HG03565 (cell line): Measurements from ENCODE around the gene GRIN2A.

Experiments used
- ATAC-seq: cut with Tn5 transposase; IDR thresholded peaks from one replicate; pipeline ENCODE4 v1.9.1; 2021; ENCODE audit warnings: mild to moderate bottlenecking, moderate library complexity; ENCODE audit not compliant: unreplicated experiment

Gene GRIN2A

GRCh38 chr16:10188236-10188635 lies 6.0 kb upstream of the GRIN2A start:
- no peak for ATAC-seq

- peak; percentile 59 for ATAC-seq
Observed at GRCh38 chr16:10181196-10182162, 749 bp downstream of the GRIN2A start.

GRCh38 chr16:10180771-10181163 lies 1.5 kb downstream of the GRIN2A start:
- no peak for ATAC-seq

- no peak for ATAC-seq
Observed at GRCh38 chr16:10180042-10180770, 2.0 kb downstream of the GRIN2A start.

GRCh38 chr16:10178526-10178925 lies 3.7 kb downstream of the GRIN2A start:
- no peak for ATAC-seq

GRCh38 chr16:10178080-10178479 lies 4.1 kb downstream of the GRIN2A start:
- no peak for ATAC-seq

- ATAC-seq = peak; percentile 43
Observed at GRCh38 chr16:10172848-10173655, 9.2 kb downstream of the GRIN2A start.

- no peak for ATAC-seq
Observed at GRCh38 chr16:10171221-10171620, 11.0 kb downstream of the GRIN2A start.

- no peak for ATAC-seq
Observed at GRCh38 chr16:10169904-10170410, 12.3 kb downstream of the GRIN2A start.

GRCh38 chr16:10169031-10169430 lies 13.2 kb downstream of the GRIN2A start:
- no peak for ATAC-seq

- no peak for ATAC-seq
Observed at GRCh38 chr16:10168258-10168657, 14.0 kb downstream of the GRIN2A start.

GRCh38 chr16:10165643-10166042 lies 16.6 kb downstream of the GRIN2A start:
- no peak for ATAC-seq

- no peak for ATAC-seq
Observed at GRCh38 chr16:10162981-10163380, 19.2 kb downstream of the GRIN2A start.

GRCh38 chr16:10156099-10156498 lies 26.1 kb downstream of the GRIN2A start:
- no peak for ATAC-seq

GRCh38 chr16:10154389-10154788 lies 27.8 kb downstream of the GRIN2A start:
- ATAC-seq = no peak

- no peak for ATAC-seq
Observed at GRCh38 chr16:10153985-10154384, 28.2 kb downstream of the GRIN2A start.

GRCh38 chr16:10151718-10152117 lies 30.5 kb downstream of the GRIN2A start:
- no peak for ATAC-seq

GRCh38 chr16:10150906-10151305 lies 31.3 kb downstream of the GRIN2A start:
- ATAC-seq = no peak

GRCh38 chr16:10145542-10146035 lies 36.6 kb downstream of the GRIN2A start:
- ATAC-seq = no peak

GRCh38 chr16:10141671-10142070 lies 40.6 kb downstream of the GRIN2A start:
- no peak for ATAC-seq

GRCh38 chr16:10138881-10139280 lies 43.3 kb downstream of the GRIN2A start:
- ATAC-seq = no peak
